ENCODE data around the gene REPS2.
"Not testable (repeated sequence)": the region's sequence is repeated elsewhere in the genome, so short reads cannot be mapped to it uniquely, and the experiment has no call there.

REPS2 gene
- 0.30 to 1.6 (median 0.51) reads per million in 4 donors for total RNA-seq

DNA sequence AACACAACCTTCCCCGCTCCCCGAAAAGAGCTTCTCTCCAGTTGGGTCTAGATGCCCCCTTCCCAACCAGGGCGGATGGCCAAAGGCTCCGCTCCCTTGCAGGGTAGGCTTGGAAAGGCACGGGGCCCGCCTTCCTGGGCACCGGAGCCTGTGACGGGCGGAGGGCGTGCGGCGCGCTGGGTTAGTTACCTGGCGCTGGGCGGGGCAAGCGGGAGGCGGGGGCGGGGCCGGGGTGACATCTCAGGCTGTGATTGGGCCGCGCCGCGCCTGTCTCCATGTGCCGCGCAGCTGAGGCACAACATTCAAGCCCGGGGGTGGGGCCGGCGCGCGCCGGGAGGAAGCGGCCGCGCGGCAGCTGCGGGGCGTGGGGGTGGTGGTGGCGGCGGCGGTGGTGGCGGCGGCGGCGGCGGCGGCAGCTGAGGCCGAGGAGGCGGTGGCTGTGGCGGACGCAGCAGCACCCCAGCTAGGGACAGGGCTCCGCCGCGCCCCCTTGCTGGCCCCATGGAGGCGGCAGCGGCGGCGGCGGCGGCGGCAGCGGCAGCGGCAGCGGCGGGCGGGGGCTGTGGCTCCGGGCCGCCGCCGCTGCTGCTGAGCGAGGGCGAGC is at the start of gene REPS2:
Gene REPS2 (plus strand): TSS at position 298 of the 604 bp plus-strand sequence. CDS start 204 bp downstream, at position 502.
- peak; percentile 66 to 78 (median 72) for DNase-seq

DNA sequence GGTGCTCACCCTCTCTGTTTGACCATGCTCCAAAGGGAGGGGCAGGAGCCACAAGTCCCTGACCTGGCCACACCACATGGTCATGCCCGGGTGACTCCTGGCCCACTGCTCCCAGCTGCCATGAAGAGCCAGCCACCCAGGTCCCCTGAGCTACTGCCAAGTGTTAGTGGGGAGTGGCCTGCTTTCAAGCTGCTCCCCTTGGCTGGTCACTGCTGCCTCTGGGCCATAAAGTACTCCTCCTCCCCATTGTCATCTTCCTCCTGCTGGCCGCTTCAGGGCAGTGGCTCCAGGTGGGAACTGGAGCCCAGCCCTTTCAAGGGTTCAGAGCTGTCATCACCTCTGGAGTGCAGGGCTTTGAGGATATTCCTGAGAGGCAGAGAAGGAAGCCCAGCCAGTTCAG is 49.0 kb upstream of the REPS2 start:
- DNase-seq: no peak

DNA sequence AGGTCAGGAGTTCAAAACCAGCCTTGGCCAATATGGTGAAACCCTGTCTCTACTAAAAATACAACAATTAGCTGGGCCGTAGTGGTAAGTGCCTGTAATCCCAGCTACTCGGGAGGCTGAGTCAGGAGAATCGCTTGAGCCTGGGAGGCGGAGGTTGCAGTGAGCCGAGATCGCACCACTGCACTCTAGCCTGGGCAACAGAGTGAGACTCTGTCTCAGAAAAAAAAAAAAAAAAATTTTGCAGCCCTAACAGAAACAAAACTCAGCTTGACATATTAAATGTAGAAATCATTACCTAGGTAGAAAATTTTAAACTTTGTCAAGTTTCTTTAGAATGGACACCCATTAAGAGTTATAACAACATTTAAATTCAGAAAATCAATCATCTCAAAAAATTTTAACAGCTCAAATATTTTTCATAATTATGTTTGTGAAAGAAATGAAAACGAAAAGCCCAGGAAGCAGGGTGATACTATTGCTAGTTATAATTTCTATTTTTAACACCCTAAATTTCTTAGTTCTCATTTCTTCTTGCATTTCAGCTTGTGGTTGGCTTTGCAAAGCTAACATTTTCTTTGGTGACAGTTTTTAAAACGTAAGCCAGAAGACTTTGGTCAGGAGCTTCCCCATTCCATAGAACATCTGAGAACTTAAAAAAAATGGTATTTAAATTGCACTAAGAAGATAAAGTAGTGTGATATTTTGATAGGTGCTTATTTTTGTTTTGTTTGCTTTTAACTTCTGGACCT is 43.0 kb upstream of the REPS2 start:
- DNase-seq: no peak

DNA sequence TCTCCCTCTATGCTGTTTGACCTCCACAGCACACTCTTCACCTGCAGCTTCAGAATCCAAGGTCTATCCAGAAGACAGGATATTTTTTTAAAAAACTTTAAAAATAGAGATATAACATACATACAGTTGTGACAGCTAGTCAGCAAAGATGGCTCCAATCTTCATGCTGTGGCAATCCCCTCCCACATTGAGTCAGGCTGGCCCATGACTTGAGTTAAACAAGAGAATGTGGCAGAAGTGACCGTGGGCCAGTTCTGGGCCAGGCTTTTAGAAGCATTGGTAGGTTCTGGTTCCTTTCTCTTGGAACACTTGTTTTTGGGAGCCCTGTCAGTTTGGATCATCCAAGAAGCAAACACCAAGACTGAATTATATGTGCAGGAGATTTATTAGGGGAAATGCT is 36.1 kb upstream of the REPS2 start:
- DNase-seq: no peak

DNA sequence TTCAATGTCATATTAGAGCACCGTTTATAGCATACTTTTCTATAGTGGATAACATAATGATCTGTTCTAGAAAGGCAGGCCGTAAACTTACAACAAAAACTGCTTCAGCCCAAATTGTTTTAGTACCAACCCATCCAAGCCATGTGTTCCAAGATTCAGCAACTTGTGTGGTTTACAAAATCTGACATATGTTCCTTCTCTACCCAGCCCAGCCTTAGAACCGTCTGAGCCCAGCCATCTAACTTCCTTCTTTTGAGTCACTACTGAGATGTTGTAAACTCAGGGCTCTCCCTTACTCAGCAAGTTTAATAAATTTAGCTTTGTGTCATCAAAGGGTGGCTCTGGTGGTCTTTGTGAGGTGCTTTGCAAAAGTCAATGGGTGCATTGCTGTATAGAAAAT is 32.4 kb upstream of the REPS2 start:
- no peak for DNase-seq

DNA sequence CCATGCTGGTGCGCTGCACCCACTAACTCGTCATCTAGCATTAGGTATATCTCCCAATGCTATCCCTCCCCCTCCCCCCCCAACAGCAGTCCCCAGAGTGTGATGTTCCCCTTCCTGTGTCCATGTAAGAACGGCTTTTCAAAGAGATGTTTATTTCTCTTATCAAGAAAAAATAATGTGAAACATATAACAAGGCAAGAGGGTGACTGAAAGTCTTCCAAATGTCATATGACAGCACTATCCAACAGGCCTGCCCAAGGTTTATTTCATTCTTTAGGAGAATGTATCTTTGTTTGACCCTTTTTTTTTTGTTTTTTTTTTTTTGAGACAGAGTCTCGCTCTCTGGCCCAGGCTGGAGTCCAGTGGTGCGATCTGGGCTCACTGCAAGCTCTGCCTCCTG is 29.9 kb upstream of the REPS2 start:
- no peak for DNase-seq

DNA sequence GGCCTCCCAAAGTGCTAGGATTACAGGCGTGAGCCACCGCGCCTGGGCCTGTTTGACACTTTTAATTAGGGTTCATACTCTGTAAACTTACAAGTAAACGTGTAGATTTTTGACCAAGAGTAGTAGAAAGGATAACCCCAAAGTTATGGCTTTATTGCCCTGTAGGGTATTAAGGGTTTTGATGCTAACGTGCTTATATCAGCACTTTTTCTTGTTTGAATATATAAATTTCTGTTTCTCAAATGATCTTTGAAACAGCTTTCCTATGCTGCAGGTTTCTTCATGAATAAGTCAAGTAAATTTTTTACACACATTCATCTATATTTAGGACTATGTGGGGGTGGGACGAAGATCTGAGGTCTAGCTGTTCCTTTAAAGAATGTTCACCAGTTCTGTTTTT is 29.3 kb upstream of the REPS2 start:
- no peak for DNase-seq

DNA sequence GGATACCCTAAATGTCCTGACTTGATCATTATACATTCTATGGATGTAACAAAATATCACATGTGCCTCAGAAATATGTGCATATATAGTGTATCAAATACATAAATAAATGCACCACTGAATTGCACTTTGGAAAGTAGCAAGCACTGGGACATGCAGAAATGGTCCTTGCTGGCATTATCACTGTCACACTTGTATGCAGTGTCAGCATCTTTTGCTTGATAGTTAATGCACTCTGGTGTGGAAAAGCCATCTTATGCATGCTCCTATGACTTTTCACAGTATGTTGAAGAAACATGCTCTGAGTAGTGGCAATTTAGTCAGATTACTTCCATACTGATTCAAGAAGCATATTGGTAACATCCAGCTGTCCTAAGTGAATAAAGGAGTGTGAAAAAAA is 27.5 kb upstream of the REPS2 start:
- no peak for DNase-seq

DNA sequence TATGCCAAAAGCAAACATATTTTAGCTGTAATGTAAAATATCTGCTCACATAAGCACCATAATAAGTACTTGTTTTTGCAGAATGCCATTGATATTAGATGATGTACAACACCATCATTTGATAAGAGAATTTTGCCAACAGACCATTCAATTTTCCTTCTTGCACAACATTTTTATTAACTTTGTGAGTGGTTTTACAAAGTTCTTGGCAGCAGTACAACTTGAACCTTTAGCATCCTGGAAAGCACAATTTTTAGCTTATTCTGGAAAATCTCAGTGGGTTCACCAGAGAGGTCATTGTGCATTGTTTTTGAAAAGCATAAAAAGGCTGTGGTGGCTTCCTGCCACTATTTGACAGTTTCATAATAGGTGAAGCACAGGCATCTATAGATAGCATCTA is 26.4 kb upstream of the REPS2 start:
- no peak for DNase-seq

DNA sequence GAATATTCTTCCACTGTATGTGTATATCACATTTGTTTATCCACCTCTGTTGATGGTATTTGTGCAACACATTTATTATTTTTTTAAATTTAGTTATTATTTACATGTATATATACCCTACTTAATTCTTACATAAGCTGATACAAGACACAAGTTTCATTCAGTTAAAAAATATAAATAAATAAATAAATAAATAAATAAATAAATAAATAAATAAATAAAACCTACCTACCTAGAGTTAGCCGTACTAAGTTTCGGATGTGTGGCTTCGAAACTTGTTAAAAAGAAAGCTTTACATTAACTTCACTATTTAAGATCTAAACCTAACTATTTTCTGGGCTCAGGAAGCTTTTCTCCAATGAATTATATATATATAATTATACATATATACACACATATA is 23.3 kb upstream of the REPS2 start:
- DNase-seq: no peak

DNA sequence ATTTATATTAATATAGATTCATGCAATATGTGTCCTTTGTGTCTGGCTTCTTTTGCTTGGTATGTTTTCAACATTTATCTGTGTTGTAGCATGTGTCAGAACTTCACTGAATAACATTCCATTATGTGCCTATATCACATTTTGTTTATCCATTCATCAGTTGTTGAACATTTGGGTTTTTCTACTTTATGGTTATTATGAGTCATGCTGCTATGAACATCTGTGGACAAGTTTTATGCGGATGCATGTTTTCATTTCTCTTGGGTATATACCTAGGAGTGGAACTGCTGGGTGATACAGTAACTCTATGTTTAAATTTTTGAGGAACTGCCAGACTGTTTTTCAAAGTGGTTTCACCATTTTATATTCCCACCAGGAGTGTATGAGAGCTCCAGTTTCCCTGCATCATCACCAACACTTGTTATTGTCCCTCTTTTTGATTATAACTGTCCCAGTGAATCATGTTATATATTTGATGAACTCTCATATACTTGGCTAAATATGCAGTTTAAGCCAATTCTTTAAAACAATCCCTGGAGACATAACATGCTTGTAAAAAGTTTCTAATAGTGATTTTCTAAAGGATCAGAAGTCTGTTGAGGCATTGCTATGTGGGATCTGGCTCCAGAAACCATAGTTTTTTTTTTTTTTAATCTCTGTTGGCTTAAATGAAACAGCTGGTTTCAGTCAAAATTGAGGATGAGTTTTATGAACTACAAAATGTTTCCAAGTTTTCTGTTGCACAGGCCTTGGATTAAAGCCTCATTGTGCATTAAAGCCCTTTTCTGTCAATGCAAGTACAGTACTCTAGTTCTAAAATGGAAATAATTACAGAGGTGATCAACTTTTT is 21.6 kb upstream of the REPS2 start:
- DNase-seq: no peak

DNA sequence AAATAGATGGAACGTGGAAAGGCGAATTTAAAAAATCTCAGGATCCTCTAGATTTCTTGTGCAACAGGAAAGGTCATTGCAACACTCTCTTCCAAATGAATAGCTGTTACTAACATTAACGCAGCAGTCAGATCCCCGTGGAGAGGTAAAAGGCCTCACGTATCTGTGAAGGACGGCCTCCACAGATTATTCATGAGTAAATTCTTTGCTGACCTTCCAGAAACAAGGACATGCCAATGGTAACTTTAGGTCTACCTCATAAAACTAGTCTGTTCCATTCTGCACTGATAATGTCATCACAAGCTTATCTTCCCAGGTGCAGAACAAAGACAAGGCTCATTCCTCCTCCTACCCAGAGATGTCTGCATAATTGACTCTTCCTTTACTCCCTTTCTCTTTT is 16.1 kb upstream of the REPS2 start:
- DNase-seq: no peak

DNA sequence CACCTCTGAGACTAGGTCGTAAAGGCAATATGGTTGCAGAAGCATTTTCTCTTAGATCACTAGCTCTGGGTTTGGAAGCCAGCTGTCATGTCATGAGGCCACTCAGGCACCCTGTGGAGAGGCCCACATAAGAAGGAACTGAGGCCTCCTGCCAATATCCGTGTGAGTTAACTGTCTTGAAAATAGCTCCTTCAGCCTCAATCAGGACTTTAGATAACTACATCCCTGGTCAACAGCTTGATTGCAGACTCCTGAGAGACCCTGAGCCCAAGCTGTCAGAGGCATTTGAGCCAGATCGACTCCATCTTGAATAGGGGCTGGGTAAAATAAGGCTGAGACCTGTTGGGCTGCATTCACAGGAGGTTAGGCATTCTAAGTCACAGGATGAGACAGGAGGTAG is 15.1 kb upstream of the REPS2 start:
- DNase-seq: no peak

DNA sequence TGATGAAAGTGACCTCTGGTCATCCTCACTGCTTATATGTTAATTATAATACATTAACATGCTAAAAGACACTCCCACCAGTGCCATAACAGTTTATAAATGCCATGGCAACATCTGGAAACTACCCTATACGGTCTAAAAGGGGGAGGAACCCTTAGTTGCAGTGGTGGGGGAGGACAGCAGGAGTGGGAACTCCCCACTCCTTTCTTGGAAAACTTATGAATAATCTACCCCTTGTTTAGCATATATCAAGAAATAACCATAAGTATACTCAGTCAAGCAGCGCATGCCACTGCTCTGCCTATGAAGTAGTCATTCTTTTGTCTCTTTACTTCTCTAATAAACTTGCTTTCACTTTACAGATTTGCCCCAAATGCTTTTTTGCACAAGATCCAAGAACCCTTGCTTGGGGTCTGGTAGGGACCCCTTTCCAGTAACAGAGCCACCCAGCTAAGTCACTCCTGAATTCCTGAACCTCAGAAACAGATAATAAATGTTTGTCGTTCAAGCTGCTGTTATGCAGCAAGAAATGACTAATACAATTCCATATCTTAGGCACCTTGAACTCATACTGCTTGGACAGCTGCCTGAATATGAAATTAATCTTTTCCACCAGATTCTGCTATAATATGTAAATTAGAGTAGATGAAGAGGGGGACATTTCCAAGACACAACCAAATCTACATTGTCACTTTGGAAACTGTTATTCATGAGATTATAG is 14.4 kb upstream of the REPS2 start:
- no peak for DNase-seq

DNA sequence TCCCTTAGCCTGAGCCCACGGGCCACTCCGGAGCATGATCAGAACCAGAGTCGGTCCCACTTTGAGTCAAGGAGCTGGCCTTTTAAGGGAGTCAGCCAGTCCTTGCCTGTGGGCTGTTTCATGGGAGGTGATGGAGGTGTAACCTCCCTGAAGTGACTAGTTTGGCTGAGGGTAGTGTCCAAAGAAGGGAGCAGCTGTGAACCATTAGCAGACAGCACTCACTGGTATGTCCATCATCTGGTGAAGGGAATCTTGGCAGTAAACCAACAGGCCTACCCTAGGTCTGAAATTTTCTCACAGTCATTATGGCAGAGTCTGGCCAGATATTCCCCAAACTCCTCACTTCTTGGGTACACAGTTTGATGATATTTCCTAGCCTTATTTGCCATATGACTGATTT is 12.3 kb upstream of the REPS2 start:
- DNase-seq: no peak

DNA sequence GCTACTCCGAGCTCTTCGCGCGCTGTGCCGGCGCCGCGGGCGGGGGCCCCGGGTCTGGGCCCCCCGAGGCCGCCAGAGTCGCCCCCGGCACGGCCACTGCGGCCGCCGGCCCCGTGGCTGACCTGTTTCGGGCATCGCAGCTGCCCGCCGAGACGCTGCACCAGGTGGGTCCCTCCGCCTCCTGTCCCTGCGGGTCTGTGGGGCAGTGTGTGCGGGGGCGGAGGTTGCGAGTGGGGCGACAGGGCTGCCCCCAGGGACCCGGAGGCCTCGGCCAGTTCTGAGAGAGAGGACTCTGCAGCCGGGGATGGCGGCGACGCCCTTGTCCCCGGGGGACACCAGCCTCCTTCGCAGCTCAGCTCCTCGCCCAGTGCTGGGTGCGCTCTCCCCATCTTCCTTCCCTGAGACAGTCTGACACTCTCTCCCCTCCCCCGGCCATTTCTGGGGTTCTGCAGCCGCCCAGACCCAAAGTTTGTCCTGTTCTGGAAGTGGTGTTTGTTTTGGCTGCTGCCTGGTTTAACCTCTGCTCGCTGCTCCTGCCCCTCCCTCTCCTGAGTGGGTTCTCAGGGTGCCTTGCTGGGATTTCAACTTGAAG is 609 bp downstream of the REPS2 start:
- peak in 3 of 5 donors; percentile 3 to 11 (median 3) for DNase-seq

DNA sequence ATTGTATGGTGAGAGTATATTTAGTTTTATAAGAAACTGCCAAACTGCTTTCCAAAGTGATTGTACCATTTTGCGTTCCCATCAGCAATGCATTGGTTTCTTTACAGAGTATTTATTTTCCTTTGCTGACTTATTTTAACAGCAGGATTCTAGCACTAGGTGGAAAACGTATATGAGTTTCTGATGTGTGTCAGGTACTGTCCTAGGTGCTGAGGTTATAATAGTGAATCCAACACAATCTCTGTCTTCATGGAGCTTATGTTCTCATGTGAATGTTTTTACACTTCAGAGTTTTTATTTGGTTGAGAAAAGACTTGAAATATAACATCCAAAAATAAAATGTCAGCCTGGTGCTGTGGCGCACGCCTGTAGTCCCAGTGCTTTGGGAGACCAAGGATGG is 4.0 kb downstream of the REPS2 start:
- DNase-seq: no peak

DNA sequence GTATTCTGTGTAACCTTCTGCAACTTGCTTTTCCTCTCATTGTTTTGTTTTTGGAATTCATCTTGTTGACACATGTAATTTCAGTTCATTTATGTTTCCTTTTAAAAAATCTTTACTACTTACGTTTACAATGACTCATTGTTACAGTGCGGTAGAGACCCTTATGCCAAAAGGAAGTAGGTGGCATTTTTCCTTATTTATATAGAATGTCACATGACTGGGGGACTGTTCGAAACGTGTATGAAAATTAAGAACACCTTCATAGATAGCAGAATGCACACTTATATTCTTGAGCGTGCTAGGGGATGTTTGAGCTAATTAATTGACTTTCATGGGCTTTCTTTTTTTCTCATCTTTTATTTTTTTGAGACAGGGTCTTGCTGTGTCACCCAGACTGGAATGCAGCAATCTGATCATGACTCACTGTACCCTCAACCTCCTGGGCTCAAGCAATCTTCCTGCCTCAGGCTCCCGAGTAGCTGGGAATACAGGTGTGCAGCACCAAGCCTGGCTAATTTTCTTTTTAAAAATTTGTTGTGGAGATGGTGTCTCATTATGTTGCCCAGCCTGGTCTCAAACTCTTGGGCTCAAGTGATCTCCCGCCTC is 7.3 kb downstream of the REPS2 start:
- no peak for DNase-seq

DNA sequence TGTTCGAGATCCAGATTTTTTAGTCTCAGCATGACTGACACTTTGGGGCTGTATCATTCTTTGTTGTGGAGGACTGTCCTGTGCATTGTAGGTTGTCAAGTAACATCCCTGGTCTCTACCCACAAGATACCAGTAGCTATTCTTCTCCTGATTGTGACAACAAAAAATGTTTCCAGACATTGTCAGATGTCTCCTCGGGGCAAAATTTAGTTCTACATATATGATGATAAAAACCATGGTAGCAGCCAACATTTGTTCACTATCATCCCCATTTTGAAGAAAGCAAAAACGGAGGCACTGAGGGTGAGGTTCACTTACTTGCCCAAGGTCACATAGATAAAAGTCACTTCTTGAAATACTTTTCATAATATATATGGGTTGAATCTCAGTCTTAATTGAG is 11.3 kb downstream of the REPS2 start:
- DNase-seq: no peak

DNA sequence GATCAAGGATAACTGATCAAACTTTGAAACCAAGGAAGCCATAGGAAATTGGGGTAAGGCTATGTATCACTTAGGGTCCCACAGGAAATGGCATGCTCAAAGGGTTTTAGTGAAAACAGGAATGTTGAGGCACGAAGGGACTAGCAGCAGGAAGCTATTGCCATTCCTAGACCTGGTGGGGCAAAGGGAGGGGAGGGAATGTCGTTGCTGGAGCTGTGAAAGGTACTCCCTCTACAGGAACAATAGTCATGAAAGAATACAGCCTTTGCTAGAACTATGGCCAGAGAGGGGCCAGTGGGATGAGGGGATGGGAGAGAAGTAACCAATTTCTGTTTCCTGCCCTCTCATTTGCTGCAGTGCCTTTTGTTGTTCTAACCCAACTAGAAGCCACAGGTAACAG is 11.9 kb downstream of the REPS2 start:
- DNase-seq: no peak

DNA sequence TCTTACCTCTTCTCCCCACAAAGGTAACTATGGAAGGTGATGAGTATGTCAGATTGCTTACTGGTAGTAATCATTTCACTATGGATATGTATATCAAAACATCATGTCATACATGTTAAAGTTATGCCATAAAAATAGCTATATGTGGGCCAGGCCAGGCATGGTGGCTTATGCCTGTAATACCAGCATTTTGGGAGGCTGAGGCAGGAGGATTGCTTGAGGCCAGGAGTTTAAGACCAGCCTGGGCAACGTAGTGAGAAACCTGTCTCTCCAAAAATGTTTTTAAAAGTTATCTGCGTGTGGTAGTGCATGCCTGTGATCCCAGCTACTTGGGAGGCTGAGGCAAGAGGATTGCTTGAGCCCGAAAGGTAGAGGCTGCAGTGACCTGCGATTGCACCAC is 16.2 kb downstream of the REPS2 start:
- DNase-seq: not testable (repeated sequence)

DNA sequence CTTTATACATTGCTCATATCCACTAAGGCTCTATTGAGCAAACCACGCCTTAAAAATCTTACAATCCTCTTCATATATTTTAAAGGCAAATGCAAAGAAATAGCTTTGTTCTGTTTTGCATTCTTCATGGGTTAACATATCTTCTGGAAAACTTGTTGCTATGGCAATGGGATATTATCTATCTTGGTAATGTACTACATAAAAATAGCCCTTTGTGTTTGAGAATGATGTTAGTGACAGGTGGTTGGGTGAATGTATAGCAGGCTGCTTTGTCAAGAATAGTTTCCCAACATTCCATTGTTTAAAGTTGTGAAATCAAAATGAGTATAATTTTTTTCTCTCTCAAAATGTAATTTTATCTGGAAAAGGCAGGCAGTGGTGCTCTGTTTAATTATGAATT is 16.8 kb downstream of the REPS2 start:
- DNase-seq: no peak
